Inflammatory macrophage treated with lipopolysaccharide for 4 hours (primary cell): Measurements from ENCODE around the gene EDDM3A.
"Not testable (repeated sequence)": the region's sequence is repeated elsewhere in the genome, so short reads cannot be mapped to it uniquely, and the experiment has no call there.

Experiments
- DNase-seq: peaks from one replicate; pipeline ENCODE4 v3.0.0-alpha.2; 2020

Gene EDDM3A

GRCh38 chr14:20733684-20734429, 11.8 kb upstream of the EDDM3A start:
- no peak for DNase-seq

GRCh38 chr14:20734430-20734806, 11.3 kb upstream of the EDDM3A start:
- DNase-seq: no peak

- not testable (repeated sequence) for DNase-seq
Measured at GRCh38 chr14:20738292-20738691, 7.4 kb upstream of the EDDM3A start.

GRCh38 chr14:20742132-20742531, 3.6 kb upstream of the EDDM3A start:
- no peak for DNase-seq

GRCh38 chr14:20743556-20743955, 2.1 kb upstream of the EDDM3A start:
- no peak for DNase-seq

- peak; percentile 33 for DNase-seq
Measured at GRCh38 chr14:20746566-20746965, 879 bp downstream of the EDDM3A start.

- no peak for DNase-seq
Measured at GRCh38 chr14:20748439-20748838, 2.8 kb downstream of the EDDM3A start.

- DNase-seq: no peak
Measured at GRCh38 chr14:20750194-20750593, 4.5 kb downstream of the EDDM3A start.

GRCh38 chr14:20751963-20752562, 6.4 kb downstream of the EDDM3A start:
- DNase-seq: no peak

- no peak for DNase-seq
Measured at GRCh38 chr14:20754308-20754707, 8.6 kb downstream of the EDDM3A start.

GRCh38 chr14:20755037-20755436, 9.3 kb downstream of the EDDM3A start:
- no peak for DNase-seq

GRCh38 chr14:20757965-20758364, 12.3 kb downstream of the EDDM3A start:
- peak; percentile 52 for DNase-seq

- DNase-seq: not testable (repeated sequence)
Measured at GRCh38 chr14:20759465-20759864, 13.8 kb downstream of the EDDM3A start.

GRCh38 chr14:20760950-20761349, 15.3 kb downstream of the EDDM3A start:
- DNase-seq: no peak

- DNase-seq: no peak
Measured at GRCh38 chr14:20768593-20768892, 22.9 kb downstream of the EDDM3A start.

- DNase-seq: peak; percentile 45
Measured at GRCh38 chr14:20769421-20769820, 23.7 kb downstream of the EDDM3A start.

- DNase-seq: no peak
Measured at GRCh38 chr14:20772650-20773049, 27.0 kb downstream of the EDDM3A start.

GRCh38 chr14:20774258-20774824, 28.7 kb downstream of the EDDM3A start:
- no peak for DNase-seq

- no peak for DNase-seq
Measured at GRCh38 chr14:20775043-20775442, 29.4 kb downstream of the EDDM3A start.

GRCh38 chr14:20775901-20776300, 30.2 kb downstream of the EDDM3A start:
- peak; percentile 62 for DNase-seq

- DNase-seq: no peak
Measured at GRCh38 chr14:20781803-20782202, 36.1 kb downstream of the EDDM3A start.

- DNase-seq: peak; percentile 39
Measured at GRCh38 chr14:20782280-20782890, 36.7 kb downstream of the EDDM3A start.

- no peak for DNase-seq
Measured at GRCh38 chr14:20787025-20787424, 41.3 kb downstream of the EDDM3A start.

GRCh38 chr14:20789230-20789813, 43.6 kb downstream of the EDDM3A start:
- peak; percentile 27 for DNase-seq
